ENCODE measurements around the gene HAUS6. TPM values are rescaled to one million over a fixed set of nuclear protein-coding genes. Genes with fewer than 3 reads are reported as not detected.

The HAUS6 gene
- total and polyA plus RNA-seq, 10 donors: 4.4 to 13.5 (median 11.9) TPM

DNA sequence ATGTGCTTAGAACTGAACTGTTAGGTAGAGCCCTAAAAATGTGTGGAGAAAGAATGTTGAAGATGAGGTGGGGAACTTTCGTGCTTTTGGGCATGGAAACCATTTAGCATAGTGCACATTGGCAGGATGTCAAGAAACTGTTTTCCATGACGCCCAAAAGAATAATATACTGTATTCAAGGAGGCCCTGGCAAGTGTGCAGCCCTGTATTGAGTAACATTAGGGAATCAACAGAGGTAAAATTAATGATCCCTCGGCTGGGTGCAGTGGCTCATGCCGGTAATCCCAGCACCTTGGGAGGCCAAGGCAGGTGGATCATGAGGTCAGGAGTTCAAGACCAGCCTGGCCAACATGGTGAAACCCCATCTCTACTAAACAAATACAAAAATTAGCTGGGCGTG is 45.5 kb upstream of the HAUS6 start:
- no peak for DNase-seq
- Histone ChIP-seq H3K27me3 (replicated peaks in 1 of 7) (no peaks in the 10 kb centered on the region), H3K36me3 (no peaks in the 10 kb centered on the region), H3K27ac (no peak overlapping the region), H3K4me3 (no peak overlapping the region), H3K9me3 (no peaks in the 10 kb centered on the region), H3K4me1 (no peaks in the 10 kb centered on the region)
- WGBS, 5 donors: 74 to 96% (median 92%) methylated on average over 5 of the region's 5 CpGs
- TF ChIP-seq POLR2AphosphoS5 (IDR thresholded peaks at IDR 0.05) (no peak), POLR2A (IDR thresholded peaks at IDR 0.05) (no peak)
- TF ChIP-seq, protein P1, sequence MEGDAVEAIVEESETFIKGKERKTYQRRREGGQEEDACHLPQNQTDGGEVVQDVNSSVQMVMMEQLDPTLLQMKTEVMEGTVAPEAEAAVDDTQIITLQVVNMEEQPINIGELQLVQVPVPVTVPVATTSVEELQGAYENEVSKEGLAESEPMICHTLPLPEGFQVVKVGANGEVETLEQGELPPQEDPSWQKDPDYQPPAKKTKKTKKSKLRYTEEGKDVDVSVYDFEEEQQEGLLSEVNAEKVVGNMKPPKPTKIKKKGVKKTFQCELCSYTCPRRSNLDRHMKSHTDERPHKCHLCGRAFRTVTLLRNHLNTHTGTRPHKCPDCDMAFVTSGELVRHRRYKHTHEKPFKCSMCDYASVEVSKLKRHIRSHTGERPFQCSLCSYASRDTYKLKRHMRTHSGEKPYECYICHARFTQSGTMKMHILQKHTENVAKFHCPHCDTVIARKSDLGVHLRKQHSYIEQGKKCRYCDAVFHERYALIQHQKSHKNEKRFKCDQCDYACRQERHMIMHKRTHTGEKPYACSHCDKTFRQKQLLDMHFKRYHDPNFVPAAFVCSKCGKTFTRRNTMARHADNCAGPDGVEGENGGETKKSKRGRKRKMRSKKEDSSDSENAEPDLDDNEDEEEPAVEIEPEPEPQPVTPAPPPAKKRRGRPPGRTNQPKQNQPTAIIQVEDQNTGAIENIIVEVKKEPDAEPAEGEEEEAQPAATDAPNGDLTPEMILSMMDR (IDR thresholded peaks at IDR 0.05 in 8 of 11, conservative IDR thresholded peaks at IDR 0.05 in 3 of 11): no peak
- intact Hi-C loops (cut with DNase I; ENCODE audit: low total_unique reads): no loop called here

DNA sequence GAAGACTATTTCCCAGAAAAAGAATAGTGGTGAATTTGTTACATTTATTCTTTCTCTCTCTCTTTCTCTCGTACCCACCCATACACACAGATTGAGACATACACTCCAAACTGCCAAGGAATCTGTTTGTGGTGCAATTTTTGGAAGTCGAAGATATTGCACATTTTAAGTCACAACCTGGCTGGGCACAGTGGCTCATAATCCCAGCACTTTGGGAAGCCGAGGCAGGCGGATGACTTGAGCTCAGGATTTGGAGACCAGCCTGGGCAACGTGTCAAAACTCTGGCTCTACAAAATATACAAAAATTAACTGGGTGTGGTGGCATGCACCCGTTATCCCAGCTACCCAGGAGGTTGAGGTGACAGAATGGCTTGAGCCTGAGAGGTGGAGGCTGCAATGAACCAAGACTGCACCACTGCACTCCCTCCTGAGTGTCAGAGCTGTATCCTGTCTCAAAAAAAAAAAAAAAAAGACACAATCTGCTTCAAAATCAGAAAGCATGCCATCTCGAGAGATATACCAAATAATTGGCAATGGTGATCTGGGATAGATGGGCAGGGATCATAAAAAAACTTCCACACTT is 43.8 kb upstream of the HAUS6 start:
- DNase-seq: peak; percentile 3
- Histone ChIP-seq H3K4me1 (peaks cover 0 to 9% (median 0%) of the 10 kb centered on the region in 6 donors), H3K9me3 (no peaks in the 10 kb centered on the region), H3K27ac (no peak overlapping the region), H3K4me3 (no peak overlapping the region), H3K27me3 (replicated peaks in 1 of 7) (no peaks in the 10 kb centered on the region), H3K36me3 (no peaks in the 10 kb centered on the region)
- 77 to 93% (median 81%) methylated on average over 7 of the region's 7 CpGs for WGBS, 5 donors
- TF ChIP-seq POLR2A (IDR thresholded peaks at IDR 0.05) (no peak), POLR2AphosphoS5 (IDR thresholded peaks at IDR 0.05) (no peak)
- TF ChIP-seq, protein P1 (IDR thresholded peaks at IDR 0.05 in 8 of 11, conservative IDR thresholded peaks at IDR 0.05 in 3 of 11): no peak
- intact Hi-C loops (cut with DNase I; ENCODE audit: low total_unique reads): no loop called here

DNA sequence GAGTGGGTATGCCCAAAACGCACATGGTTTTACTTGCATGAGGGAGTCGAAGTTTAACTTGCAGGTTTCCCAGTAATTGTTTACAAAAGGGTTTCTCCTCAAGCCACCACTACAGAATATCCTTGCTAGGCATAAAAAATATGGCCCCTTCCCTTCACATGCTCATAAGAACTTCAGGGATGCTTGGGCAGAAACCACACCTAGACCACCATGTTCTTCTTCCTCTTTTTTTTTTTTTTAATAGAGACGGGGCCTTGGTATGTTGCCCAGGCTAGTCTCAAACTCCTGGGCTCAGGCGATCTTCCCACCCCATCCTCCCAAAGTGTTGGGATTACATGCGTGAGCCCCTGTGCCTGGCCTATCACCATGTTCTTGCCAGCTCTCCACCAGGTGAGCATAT is 43.2 kb upstream of the HAUS6 start:
- WGBS, 5 donors: 71 to 79% (median 75%) methylated on average over 5 of the region's 5 CpGs
- no peaks in the 10 kb centered on the region for H3K9me3 ChIP-seq
- peaks cover 0 to 9% (median 0%) of the 10 kb centered on the region in 6 donors for H3K4me1 ChIP-seq
- H3K36me3 ChIP-seq: no peaks in the 10 kb centered on the region
- no peak overlapping the region for H3K27ac ChIP-seq
- intact Hi-C loops (cut with DNase I; ENCODE audit: low total_unique reads): no loop called here
- TF ChIP-seq POLR2A (IDR thresholded peaks at IDR 0.05) (no peak), POLR2AphosphoS5 (IDR thresholded peaks at IDR 0.05) (no peak)
- TF ChIP-seq, protein P1 (IDR thresholded peaks at IDR 0.05 in 8 of 11, conservative IDR thresholded peaks at IDR 0.05 in 3 of 11): no peak
- H3K4me3 ChIP-seq: no peak overlapping the region
- H3K27me3 ChIP-seq (replicated peaks in 1 of 7): no peaks in the 10 kb centered on the region
- DNase-seq: peak; percentile 8

DNA sequence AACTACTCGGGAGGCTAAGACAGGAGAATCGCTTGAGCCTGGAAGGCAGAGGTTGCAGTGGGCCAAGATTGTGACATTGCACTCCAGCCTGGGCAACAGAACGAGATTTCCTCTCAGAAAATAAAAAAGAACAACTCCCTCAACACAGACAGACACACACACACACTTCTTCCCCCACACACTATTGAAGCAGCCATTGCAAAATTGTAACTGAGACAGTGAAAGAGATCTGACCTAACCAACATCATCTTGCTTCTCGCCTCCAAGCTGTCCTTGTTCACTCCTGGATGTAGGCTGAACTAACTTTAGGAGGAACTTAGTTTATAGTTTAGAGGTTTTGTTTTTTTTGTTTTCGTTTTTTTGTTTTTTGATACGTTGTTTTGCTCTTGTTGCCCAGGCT is 37.6 kb upstream of the HAUS6 start:
- peaks cover 0 to 9% (median 0%) of the 10 kb centered on the region in 6 donors for H3K4me1 ChIP-seq
- no peak overlapping the region for H3K27ac ChIP-seq
- no peaks in the 10 kb centered on the region for H3K36me3 ChIP-seq
- intact Hi-C loops (cut with DNase I; ENCODE audit: low total_unique reads): no loop called here
- TF ChIP-seq POLR2A (IDR thresholded peaks at IDR 0.05): no peak
- DNase-seq: no peak
- no peaks in the 10 kb centered on the region for H3K9me3 ChIP-seq
- H3K4me3 ChIP-seq: no peak overlapping the region
- WGBS, 5 donors: 73 to 90% (median 81%) methylated on average over 6 of the region's 6 CpGs
- no peaks in the 10 kb centered on the region for H3K27me3 ChIP-seq (replicated peaks in 1 of 7)

All from spleen (tissue), 11 donors.